Transverse colon (tissue), 4 donors: ENCODE results near the gene SGIP1. TPM values are rescaled to one million over a fixed set of nuclear protein-coding genes. Genes with fewer than 3 reads are reported as not detected.

Experiments used
- DNase-seq: peaks from one replicate; pipeline ENCODE4 v3.0.0-alpha.2; 2019
- H3K27ac ChIP-seq, 4 donors: fragments of 200-600 bp; sonication (generic); 2 replicates each; pipeline ENCODE4 v1.5.1; 2016 to 2018; ENCODE audit warnings: inconsistent platforms in 4 of 4
- H3K27me3 ChIP-seq: fragments of 200-600 bp; sonication (generic); 2 replicates; pipeline ENCODE4 v1.5.1; 2017; ENCODE audit warnings: inconsistent platforms
- H3K36me3 ChIP-seq, 4 donors: fragments of 200-600 bp; sonication (generic); 2 replicates each; pipeline ENCODE4 v1.5.1; 2017 to 2019; ENCODE audit warnings: inconsistent platforms in 4 of 4
- H3K4me1 ChIP-seq, 4 donors: fragments of 200-600 bp; sonication (generic); 2 replicates each; pipeline ENCODE4 v1.5.1; 2017 to 2020; ENCODE audit warnings: inconsistent platforms in 4 of 4
- H3K4me3 ChIP-seq, 4 donors: fragments of 200-600 bp; sonication (generic); 1 replicate in 1 of 4; 2 replicates in 3 of 4; pipeline versions ENCODE4 v1.5.1 to v1.6.1; 2017 to 2019; ENCODE audit warnings: inconsistent platforms in 4 of 4
- H3K9me3 ChIP-seq, 2 donors: fragments of 200-600 bp; sonication (generic); 2 replicates each; pipeline ENCODE4 v1.5.1; 2017 to 2019; ENCODE audit warnings: inconsistent platforms in 2 of 2
- CTCF ChIP-seq, 5 experiments: fragments of 200-600 bp in 3 of 5; fragments of 450-650 bp in 2 of 5; sonication (generic) in 3 of 5; IDR thresholded peaks; 1 replicate in 2 of 5; 2 replicates in 3 of 5; pipeline ENCODE4 v1.5.1; 2016 to 2017; ENCODE audit warnings: antibody characterized with exemption in 5 of 5, inconsistent platforms in 3 of 5, mild to moderate bottlenecking in 2 of 5, moderate library complexity in 1 of 5
- EP300 ChIP-seq: sonication (generic); formaldehyde crosslinking; IDR thresholded peaks from one replicate; pipeline ENCODE4 v1.6.1; 2017; ENCODE audit warnings: antibody characterized with exemption, low read depth
- POLR2A ChIP-seq: fragments of 450-650 bp; IDR thresholded peaks from one replicate; pipeline ENCODE4 v1.6.1; 2016; ENCODE audit warnings: antibody characterized with exemption, mild to moderate bottlenecking, moderate library complexity
- POLR2AphosphoS5 ChIP-seq, 3 donors: sonication (generic); formaldehyde crosslinking; IDR thresholded peaks; one replicate each; pipeline ENCODE4 v1.6.1; 2016; ENCODE audit warnings: antibody characterized with exemption in 3 of 3
- WGBS, 2 donors: methylation state at CpG; one replicate each; pipeline ENCODE4 v1.1.5; 2018; ENCODE audit warnings: low coverage in 1 of 2; 5-methylcytosine and 5-hydroxymethylcytosine counted together
- in situ Hi-C, 4 donors: fragments of 200-750 bp; cut with MboI; loops; one replicate each; pipeline versions ENCODE4 v1.15.0 to v1.15.1; 2017; ENCODE audit warnings: low sequenced_read_pairs in 3 of 4, low pct_ligation_motif_present in 1 of 4, low pct_unique_long_range_greater_than_20kb in 1 of 4
- intact Hi-C: fragments of 100-400 bp; cut with DNase I; formaldehyde crosslinking; loops from one replicate; pipeline ENCODE4 v1.15.1; 2023; ENCODE audit warnings: low total_unique reads
- total RNA-seq, 4 donors: library from RNA; depleted of rRNA; stranded (reverse); fragments of >200 nt; gene quantifications; one replicate each; pipeline ENCODE4 v1.1.0, GENCODE V29; 2016

The SGIP1 gene
- total RNA-seq, 4 donors from 2014 or later: 1.4 to 1.8 TPM; not detected in 2

DNA sequence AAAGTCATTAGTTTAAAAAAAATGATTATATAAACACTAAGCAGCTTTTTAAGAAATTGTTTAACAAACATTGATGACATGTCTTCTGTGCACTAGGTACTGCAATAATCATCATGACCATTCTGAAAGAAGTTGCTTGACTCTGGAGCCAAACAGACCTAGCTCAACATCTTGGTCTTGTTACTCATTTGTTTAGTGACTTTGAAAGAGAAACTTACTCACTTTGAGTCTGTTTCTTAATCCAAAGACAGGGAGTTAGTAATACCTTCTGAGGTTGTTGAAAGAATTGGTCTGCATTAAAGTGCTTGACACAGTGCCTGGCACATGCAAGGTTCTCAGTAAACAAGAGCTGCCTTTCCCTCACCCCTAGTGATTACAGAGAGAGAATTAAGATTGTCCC is 84.4 kb downstream of the SGIP1 start:
- no peak for TF ChIP-seq POLR2A
- no peak for TF ChIP-seq EP300
- no peak for TF ChIP-seq CTCF (IDR thresholded peaks at IDR 0.05)
- no peak for TF ChIP-seq POLR2AphosphoS5 (IDR thresholded peaks at IDR 0.05)

GRCh38 chr1:66623812-66624211 is 89.9 kb downstream of the SGIP1 start:
- in situ Hi-C loops (no loop called here), intact Hi-C loops (no loop called here)
- Histone ChIP-seq H3K27ac (no peak overlapping the region), H3K4me1 (no peaks in the 10 kb centered on the region), H3K36me3 (no peaks in the 10 kb centered on the region), H3K27me3 (no peaks in the 10 kb centered on the region), H3K4me3 (no peak overlapping the region), H3K9me3 (no peaks in the 10 kb centered on the region)
- TF ChIP-seq POLR2A: no peak
- no peak for TF ChIP-seq POLR2AphosphoS5 (IDR thresholded peaks at IDR 0.05)
- no peak for TF ChIP-seq CTCF (IDR thresholded peaks at IDR 0.05)
- no peak for TF ChIP-seq EP300
- 33 to 57% methylated on average over 1 of the region's 1 CpG for WGBS, 2 donors
- DNase-seq: no peak

More for the DNA sequence above, 84.4 kb downstream of the SGIP1 start:
- in situ Hi-C loops (no loop called here), intact Hi-C loops (no loop called here)
- Histone ChIP-seq H3K36me3 (no peaks in the 10 kb centered on the region), H3K4me3 (no peak overlapping the region), H3K27ac (no peak overlapping the region), H3K4me1 (no peaks in the 10 kb centered on the region), H3K27me3 (no peaks in the 10 kb centered on the region), H3K9me3 (no peaks in the 10 kb centered on the region)
- DNase-seq: no peak

DNA sequence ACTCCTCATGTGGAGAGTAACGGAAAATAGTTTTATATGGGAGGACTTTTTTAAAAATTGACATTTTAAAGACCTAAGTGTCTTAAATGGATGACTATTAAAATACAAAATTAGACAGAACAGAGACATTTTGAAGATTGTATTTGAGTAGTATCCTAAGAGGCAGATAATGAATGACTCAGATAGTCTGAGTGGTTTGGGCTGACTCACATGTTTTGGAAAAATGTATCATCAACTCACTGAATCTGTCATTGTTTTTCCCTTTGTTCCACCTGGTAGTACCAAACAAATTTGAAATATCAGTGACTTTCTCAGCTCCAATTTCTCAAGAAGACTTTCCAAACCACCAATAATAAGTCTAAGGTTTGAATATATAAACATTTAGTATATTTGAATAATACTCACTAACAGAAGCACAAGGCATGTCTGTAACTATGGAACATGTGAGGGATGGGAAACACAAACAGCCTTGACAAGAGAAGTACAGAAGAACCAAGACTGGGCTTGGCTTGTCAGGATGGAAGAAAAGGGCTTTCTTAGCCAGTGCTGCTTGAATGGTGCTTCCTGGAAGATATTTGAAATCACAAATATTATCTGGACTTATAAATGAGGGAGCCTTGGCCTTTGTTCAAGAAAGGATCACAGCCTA is 90.6 kb downstream of the SGIP1 start:
- TF ChIP-seq POLR2A: no peak
- no peak for TF ChIP-seq POLR2AphosphoS5 (IDR thresholded peaks at IDR 0.05)
- no peak for TF ChIP-seq EP300
- no peak for TF ChIP-seq CTCF (IDR thresholded peaks at IDR 0.05)
- H3K27ac ChIP-seq: no peak overlapping the region
- no peak overlapping the region for H3K4me3 ChIP-seq
- H3K27me3 ChIP-seq: no peaks in the 10 kb centered on the region
- no peak for DNase-seq
- H3K9me3 ChIP-seq: no peaks in the 10 kb centered on the region
- in situ Hi-C loops: no loop called here
- no peaks in the 10 kb centered on the region for H3K4me1 ChIP-seq
- WGBS, 2 donors: 80 to 83% methylated on average over 1 of the region's 1 CpG
- H3K36me3 ChIP-seq: no peaks in the 10 kb centered on the region
- intact Hi-C loops: no loop called here

- no peak overlapping the region for H3K27ac ChIP-seq
- H3K4me3 ChIP-seq: no peak overlapping the region
- intact Hi-C loops: no loop called here
- no peaks in the 10 kb centered on the region for H3K9me3 ChIP-seq
- H3K36me3 ChIP-seq: no peaks in the 10 kb centered on the region
- DNase-seq: no peak
- no peaks in the 10 kb centered on the region for H3K4me1 ChIP-seq
- no peak for TF ChIP-seq POLR2A
- no peak for TF ChIP-seq CTCF (IDR thresholded peaks at IDR 0.05)
- TF ChIP-seq EP300: no peak
- no peak for TF ChIP-seq POLR2AphosphoS5 (IDR thresholded peaks at IDR 0.05)
- H3K27me3 ChIP-seq: no peaks in the 10 kb centered on the region
- in situ Hi-C loops: no loop called here
Measured at GRCh38 chr1:66626261-66626660, 92.3 kb downstream of the SGIP1 start.
